ENCODE measurements around the gene RADIL.

The RADIL gene

GRCh38 chr7:4882169-4883032 is 1.1 kb downstream of the RADIL start:
- DNase-seq = no peak

- no peak for DNase-seq
Observed at GRCh38 chr7:4880218-4880617, 3.3 kb downstream of the RADIL start.

- DNase-seq = no peak
Observed at GRCh38 chr7:4879396-4880081, 4.0 kb downstream of the RADIL start.

- no peak for DNase-seq
Observed at GRCh38 chr7:4878336-4879335, 4.9 kb downstream of the RADIL start.

GRCh38 chr7:4876586-4876985 is 6.9 kb downstream of the RADIL start:
- no peak for DNase-seq

- DNase-seq = no peak
Observed at GRCh38 chr7:4875391-4875790, 8.1 kb downstream of the RADIL start.

- DNase-seq = no peak
Observed at GRCh38 chr7:4873071-4873944, 10.2 kb downstream of the RADIL start.

GRCh38 chr7:4871930-4872675 is 11.4 kb downstream of the RADIL start:
- DNase-seq = no peak

GRCh38 chr7:4871056-4871680 is 12.3 kb downstream of the RADIL start:
- DNase-seq = no peak

GRCh38 chr7:4868493-4868892 is 15.0 kb downstream of the RADIL start:
- DNase-seq = no peak

- DNase-seq = no peak
Observed at GRCh38 chr7:4866528-4867496, 16.7 kb downstream of the RADIL start.

GRCh38 chr7:4862156-4862555 is 21.4 kb downstream of the RADIL start:
- no peak for DNase-seq

GRCh38 chr7:4861673-4862072 is 21.8 kb downstream of the RADIL start, which contains the start of gene PAPOLB:
PAPOLB (minus strand) TSS chr7:4862030; CDS start chr7:4861810, 220 bp downstream.
- DNase-seq = no peak

GRCh38 chr7:4861227-4861626 is 22.3 kb downstream of the RADIL start:
- no peak for DNase-seq

GRCh38 chr7:4857189-4857588 is 26.3 kb downstream of the RADIL start:
- no peak for DNase-seq

- DNase-seq = no peak
Observed at GRCh38 chr7:4856336-4857057, 27.0 kb downstream of the RADIL start.

- DNase-seq = no peak
Observed at GRCh38 chr7:4854916-4855315, 28.6 kb downstream of the RADIL start.

All from activated naive CD4-positive, alpha-beta T cell (primary cell).